Middle frontal gyrus (tissue), 1 donor: ENCODE results near the gene PURA.

Experiments used
- DNase-seq: peaks from one replicate; pipeline ENCODE4 v3.0.0-alpha.2; 2015; ENCODE audit warnings: low spot score; ENCODE audit errors: extremely low spot score

The PURA gene

GRCh38 chr5:140159014-140159927 is 45.4 kb downstream of the PURA start:
- no peak for DNase-seq

- DNase-seq: no peak
Measured at GRCh38 chr5:140162275-140162674, 48.4 kb downstream of the PURA start.

- DNase-seq: no peak
Measured at GRCh38 chr5:140162781-140163180, 48.9 kb downstream of the PURA start.

DNA sequence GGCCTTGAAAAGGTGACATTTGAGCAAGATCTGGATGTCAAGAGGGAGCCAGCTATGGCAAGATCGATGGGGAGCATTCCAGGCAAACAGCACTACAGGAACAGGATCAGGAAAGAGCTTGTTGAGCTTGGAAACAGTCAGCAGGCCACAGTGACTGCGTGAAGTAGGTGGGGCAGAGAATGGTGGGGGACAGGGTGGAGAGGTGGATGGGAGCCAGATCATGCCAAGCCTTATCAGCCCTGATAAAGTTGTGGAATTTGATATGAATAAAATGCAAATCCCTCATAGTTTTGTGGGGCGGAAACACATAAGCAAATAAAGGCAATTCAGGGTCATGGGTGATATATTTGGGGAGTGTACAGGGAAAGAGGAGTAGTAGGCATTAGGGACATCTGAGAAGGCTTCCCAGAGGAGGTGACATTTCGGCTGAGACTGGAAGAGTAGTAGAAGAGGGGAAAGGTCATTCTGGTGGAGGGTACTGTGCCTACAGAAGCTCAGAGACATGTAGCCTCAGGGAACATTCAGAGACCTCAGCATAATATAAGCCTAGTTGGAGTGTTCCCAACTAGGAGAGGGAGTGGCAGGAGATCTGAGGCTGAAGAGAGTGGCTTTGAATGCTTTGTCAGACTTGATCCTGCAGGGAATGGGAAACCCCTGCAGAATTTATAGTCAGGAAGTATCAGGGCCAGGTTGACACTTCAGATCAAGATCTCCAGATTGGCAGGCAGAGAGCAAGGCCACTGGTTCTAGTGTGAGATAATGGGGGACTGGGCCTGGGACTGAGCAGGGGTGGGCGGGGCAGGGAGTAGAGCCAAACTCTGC is 51.4 kb downstream of the PURA start:
- no peak for DNase-seq

DNA sequence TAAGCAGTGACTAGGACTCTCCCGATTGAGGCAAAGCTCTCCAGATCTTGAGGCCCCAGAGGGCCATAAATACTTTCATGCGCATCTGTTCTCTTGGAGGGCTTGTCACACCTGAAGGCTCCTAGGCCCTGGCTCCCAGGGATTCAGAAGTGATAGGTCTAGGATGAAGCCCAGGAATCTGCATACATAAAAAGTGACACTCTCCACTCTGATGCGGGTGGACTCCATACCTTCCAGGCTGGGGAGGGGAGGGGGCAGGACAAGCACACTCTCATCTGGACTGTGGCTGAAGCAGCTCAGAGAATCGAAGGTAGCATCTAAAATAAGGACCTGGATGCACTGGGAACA is 52.0 kb downstream of the PURA start:
- no peak for DNase-seq

DNA sequence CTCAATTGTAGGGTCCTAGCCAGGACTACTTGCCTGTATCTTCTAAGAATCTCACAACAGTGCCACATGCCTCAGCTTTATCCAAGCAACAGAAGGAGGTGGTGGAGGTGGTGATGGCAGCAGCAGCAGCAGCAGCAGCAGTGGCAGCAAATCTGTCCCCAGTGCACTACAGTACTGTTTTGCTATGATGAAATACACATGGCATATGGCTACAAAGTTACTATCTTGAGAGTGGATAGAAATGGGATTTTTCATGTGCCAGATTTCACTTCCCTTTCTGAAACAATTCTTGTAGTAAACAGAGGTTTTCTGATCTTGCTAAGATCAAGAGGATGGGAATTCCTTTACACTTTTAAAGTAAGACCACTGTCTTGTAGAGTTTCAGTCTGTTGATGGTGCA is 53.0 kb downstream of the PURA start:
- DNase-seq: peak; percentile 38

DNA sequence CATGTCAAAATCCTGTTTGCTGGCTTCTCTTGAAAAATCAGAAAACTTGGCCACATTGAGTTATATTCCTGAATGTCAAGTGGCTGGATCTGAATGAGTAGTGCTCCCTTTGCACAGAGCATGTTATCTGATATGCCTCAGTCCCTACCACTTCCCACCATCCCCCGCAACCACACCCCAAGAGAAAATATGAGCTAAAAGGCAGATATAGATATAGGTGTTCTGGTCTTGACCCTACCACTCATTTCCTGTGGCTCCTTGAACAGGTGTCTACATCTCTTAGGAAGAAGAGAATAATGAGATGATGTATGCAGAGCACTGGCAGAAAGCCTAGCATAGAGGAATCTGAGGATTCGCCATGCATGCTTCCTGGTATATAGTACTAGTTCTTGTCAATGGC is 54.5 kb downstream of the PURA start:
- no peak for DNase-seq

DNA sequence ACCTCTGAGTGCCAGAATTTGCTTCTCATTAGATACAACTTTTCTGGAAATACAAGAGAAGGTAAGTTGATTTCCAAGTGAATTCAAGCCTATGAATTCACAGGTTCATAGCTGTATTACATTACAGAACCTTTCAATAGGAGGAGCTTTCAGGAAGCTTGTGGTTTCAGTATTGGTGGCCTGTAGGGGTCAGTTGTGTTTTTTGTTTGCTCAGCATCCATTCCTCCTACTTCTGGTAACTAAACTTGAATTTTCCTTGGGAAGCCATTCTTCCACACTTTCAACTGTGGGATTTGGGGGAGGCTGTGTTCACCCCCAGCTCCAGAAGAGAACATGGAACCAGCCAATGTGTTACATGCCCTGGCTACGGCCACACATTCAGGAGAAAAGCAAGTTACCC is 55.5 kb downstream of the PURA start:
- DNase-seq: no peak

- no peak for DNase-seq
Measured at GRCh38 chr5:140172483-140172882, 58.6 kb downstream of the PURA start.

DNA sequence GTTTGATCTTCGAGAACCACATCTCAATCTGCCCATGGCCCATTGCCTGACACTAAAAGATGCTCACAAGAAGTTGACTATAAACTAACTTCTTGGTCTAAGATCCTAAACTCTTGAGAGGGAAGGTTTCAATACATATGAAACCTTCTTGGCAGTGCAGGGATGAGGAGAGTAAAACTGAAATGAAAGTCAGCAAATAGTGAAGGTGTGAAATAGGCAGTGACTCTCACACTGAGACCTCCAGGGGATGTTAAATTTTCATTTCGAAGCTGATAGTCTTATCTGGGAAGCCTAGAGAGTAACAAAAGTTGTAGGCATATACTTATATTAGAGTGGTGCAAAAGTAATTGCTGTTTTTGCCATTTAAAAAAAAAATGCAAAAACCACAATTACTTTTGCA is 60.1 kb downstream of the PURA start:
- DNase-seq: no peak

DNA sequence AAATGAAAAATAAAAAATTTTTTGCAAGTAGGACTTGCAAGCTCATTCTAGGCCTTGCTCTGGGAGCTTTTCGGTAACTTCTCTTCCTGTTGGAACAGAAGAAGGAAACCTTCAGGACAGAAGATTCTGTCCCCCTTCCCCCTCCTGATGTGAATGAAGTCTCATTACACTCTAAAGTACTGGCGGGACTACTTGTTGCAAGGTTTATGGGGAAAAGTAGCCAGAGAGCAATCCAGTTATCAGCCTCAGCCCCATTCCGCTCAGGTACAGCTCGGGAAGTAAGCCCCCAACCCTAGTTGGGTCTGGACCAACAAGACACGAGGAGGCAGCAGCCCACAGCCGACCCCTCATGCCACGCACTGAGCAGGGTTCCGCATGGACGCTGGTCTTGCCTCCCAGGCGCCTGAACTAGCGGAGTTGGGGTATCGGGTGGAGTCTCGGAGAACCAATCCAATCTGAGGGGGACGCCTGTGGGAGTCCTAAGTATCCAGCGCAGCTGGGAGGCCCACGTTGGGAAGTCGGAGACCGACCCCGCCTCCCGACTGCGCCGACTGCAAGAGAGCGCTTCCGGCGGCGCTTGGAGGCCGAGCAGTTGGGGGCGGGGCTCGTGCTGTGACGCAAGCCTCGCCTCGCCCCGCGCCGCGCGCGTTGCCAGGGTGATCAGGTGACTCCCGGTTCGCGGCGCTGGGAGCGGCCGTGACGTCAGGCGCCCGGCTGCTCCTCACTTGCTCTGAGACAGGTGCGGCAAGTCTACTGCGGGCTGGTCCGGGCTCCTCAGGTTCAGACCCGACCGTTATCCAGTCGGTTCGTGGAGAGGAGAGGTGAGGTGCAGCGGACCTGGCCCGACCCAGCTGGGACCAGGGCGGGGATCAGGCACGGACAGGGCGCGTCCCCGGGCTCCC is 60.8 kb downstream of the PURA start, which contains the start of gene CYSTM1:
CYSTM1 (plus strand) TSS at position 724 of the 902 bp plus-strand sequence. CDS start 19,278 bp downstream, outside the sequence.
- peak; percentile 91 for DNase-seq
